GM21737 (cell line): ENCODE measurements around the gene IL33.

Experiments used
- ATAC-seq: cut with Tn5 transposase; IDR thresholded peaks from one replicate; pipeline ENCODE4 v1.9.1; 2021; ENCODE audit warnings: mild to moderate bottlenecking, moderate library complexity; ENCODE audit not compliant: unreplicated experiment

Gene IL33

DNA sequence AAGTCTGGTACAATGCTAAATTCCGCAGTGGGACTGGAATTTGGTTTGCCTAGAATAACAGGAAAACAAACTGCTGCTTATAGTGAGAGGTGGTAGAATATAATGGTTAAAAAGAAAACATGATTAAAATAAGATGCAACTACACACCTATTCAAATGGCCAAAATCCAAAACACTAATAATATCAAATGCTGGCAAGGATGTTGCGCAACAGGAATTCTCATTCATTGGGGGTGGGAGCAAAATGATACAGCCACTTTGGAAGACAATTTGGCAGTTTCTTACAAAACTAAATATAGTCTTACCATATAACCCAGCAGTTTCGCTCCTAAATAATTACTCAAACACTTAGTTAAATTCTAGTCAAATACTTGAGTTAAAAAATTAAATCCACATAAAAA lies 61.8 kb downstream of the IL33 start:
- ATAC-seq: no peak

DNA sequence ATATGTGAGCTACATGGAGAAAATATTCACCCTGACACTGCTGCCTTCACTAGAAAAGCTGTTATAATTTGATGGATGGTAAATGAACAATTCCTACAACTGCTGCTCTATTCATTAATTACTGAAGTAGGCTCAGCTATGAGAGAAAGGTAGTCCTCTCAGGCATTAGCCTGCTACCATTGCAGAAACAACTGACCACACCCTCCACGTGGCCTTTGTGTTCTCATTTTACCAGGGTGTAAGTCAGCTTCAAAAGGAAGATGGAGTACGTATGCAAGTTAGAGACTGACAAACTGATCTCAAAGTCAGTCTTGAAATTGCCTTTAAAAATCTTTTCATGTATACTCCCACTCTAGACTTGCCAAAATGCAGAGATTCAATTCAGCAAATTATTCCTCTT lies 86.3 kb downstream of the IL33 start:
- no peak for ATAC-seq

DNA sequence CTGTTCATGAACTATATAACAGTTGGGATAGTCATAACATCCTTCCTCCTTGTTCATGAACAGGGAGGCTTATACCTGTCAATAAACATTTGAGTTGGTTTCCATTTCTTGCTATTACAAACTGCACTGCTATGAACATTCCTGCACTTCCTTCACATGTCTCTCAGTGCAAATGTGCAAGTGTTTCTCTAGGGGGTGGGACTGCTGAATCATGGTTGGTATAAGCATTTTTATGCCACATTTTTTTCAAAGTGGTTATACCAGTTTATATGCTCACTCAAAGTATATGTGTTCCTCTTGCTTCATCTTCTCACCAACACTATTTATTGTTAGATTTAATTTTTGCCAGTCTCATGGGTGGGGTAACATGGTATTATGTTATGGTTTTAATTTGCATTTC lies 86.8 kb downstream of the IL33 start:
- no peak for ATAC-seq

DNA sequence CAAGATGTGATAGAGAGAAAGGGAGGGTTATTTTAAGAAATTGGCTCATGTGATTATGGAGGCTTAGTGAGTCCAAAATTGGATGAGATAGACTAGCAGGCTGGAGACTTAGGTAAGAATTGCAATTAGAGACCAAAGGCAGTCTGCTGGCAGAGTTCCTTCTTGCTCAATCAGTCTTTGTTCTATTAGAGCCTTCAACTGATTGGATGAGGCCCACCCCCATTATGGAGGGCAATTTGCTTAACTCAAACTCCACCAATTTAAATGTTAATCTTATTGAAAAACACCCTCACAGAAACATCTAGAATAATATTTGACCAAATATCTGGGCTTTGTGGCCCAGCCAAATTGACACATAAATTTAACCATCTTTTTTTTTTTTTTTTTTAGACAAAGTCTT lies 88.6 kb downstream of the IL33 start:
- no peak for ATAC-seq

DNA sequence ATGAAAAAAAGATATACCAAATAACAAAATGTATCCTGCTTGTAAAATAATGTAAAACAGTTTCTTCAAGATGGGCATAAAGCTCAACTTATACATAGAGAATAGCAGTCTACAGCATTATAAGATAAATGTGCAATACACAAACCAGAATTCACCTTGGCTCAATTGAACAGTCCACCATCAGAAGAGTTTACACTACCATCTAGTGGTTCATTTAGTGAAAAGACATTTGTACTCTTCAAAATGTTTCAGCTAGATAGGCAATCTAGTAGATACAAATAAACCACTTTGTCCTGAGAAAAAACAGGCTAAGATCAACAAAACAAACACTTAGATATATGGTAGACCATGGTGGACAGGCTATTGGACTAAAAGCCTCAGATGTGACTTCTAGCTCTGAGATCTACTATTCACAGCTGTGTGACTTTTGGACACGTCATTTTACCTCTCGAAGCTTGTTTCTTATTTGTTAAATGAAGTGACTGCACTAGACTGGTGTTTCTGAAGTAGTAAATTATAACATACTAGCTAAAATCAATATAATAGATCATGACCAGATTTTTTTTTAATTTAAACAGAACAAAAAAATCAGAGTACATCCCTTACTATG lies 90.5 kb downstream of the IL33 start:
- ATAC-seq: no peak
